ENCODE data around the gene RIC3.

Gene RIC3

DNA sequence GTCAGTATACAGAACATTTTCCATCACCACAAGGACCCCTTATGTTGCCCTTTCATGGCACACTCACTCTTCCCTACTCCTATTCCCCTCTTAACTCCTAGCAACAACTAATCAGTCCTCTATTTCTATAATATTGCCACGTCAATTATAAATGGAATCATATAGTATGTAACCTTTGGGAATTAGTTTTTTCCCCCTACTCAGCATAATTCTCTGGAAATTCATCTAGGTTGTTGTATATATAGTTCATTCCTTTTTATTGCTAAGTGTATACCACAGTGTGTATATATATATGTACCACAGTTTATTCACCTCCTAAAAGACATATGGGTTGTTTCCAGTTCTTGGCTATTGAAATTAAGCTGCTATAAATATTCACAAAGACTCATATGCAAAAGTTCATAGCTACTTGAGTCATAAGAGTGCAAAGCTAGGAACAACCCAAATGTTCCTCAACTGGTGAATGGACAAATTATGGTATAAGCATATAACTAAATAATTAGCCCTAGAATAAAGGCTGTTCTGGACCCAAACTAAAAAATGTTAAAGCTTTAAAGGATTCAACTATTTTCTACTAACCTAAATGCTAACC is 46.6 kb downstream of the RIC3 start:
- Histone ChIP-seq H3K36me3 (ENCODE audit: insufficient read depth, low read length) (no peaks in the 10 kb centered on the region), H3K4me1 (ENCODE audit: insufficient read depth, low read length, severe bottlenecking) (no peaks in the 10 kb centered on the region), H3K4me3 (ENCODE audit: low read depth, low read length, poor library complexity, severe bottlenecking) (no peak overlapping the region), H2AFZ (ENCODE audit: low read length) (no peak overlapping the region), H3K79me2 (ENCODE audit: insufficient read depth, low read length) (no peaks in the 10 kb centered on the region), H4K20me1 (ENCODE audit: insufficient read depth, low read length) (no peaks in the 10 kb centered on the region), H3F3A (ENCODE audit: insufficient read depth, low read length) (no peaks in the 10 kb centered on the region), H3K27me3 (ENCODE audit: insufficient read depth, low read length) (no peaks in the 10 kb centered on the region), H3K9ac (ENCODE audit: low read length) (no peak overlapping the region), H3K9me3 (ENCODE audit: low read length) (no peaks in the 10 kb centered on the region), H3K9me2 (ENCODE audit: low read depth, low read length) (no peaks in the 10 kb centered on the region), H3K27ac (ENCODE audit: low read depth, low read length, poor library complexity, severe bottlenecking) (no peak overlapping the region), H3K4me2 (ENCODE audit: low read length) (no peak overlapping the region)
- no peak for TF ChIP-seq EZH2 (IDR thresholded peaks at IDR 0.05; ENCODE audit: borderline replicate concordance, low read length)
- TF ChIP-seq, protein P1, sequence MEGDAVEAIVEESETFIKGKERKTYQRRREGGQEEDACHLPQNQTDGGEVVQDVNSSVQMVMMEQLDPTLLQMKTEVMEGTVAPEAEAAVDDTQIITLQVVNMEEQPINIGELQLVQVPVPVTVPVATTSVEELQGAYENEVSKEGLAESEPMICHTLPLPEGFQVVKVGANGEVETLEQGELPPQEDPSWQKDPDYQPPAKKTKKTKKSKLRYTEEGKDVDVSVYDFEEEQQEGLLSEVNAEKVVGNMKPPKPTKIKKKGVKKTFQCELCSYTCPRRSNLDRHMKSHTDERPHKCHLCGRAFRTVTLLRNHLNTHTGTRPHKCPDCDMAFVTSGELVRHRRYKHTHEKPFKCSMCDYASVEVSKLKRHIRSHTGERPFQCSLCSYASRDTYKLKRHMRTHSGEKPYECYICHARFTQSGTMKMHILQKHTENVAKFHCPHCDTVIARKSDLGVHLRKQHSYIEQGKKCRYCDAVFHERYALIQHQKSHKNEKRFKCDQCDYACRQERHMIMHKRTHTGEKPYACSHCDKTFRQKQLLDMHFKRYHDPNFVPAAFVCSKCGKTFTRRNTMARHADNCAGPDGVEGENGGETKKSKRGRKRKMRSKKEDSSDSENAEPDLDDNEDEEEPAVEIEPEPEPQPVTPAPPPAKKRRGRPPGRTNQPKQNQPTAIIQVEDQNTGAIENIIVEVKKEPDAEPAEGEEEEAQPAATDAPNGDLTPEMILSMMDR (IDR thresholded peaks at IDR 0.05; ENCODE audit: low read length): no peak

- Histone ChIP-seq H3K27me3 (ENCODE audit: insufficient read depth, low read length) (no peaks in the 10 kb centered on the region), H3F3A (ENCODE audit: insufficient read depth, low read length) (no peaks in the 10 kb centered on the region), H3K9ac (ENCODE audit: low read length) (no peak overlapping the region), H3K4me2 (ENCODE audit: low read length) (no peak overlapping the region), H3K79me2 (ENCODE audit: insufficient read depth, low read length) (no peaks in the 10 kb centered on the region), H3K4me3 (ENCODE audit: low read depth, low read length, poor library complexity, severe bottlenecking) (no peak overlapping the region), H4K20me1 (ENCODE audit: insufficient read depth, low read length) (no peaks in the 10 kb centered on the region), H3K4me1 (ENCODE audit: insufficient read depth, low read length, severe bottlenecking) (no peaks in the 10 kb centered on the region), H2AFZ (ENCODE audit: low read length) (no peak overlapping the region), H3K36me3 (ENCODE audit: insufficient read depth, low read length) (no peaks in the 10 kb centered on the region), H3K9me3 (ENCODE audit: low read length) (no peaks in the 10 kb centered on the region), H3K9me2 (ENCODE audit: low read depth, low read length) (no peaks in the 10 kb centered on the region), H3K27ac (ENCODE audit: low read depth, low read length, poor library complexity, severe bottlenecking) (no peak overlapping the region)
- TF ChIP-seq, protein P1 (IDR thresholded peaks at IDR 0.05; ENCODE audit: low read length): no peak
- TF ChIP-seq EZH2 (IDR thresholded peaks at IDR 0.05; ENCODE audit: borderline replicate concordance, low read length): no peak
Measured at GRCh38 chr11:8111636-8112035, 57.2 kb downstream of the RIC3 start.

DNA sequence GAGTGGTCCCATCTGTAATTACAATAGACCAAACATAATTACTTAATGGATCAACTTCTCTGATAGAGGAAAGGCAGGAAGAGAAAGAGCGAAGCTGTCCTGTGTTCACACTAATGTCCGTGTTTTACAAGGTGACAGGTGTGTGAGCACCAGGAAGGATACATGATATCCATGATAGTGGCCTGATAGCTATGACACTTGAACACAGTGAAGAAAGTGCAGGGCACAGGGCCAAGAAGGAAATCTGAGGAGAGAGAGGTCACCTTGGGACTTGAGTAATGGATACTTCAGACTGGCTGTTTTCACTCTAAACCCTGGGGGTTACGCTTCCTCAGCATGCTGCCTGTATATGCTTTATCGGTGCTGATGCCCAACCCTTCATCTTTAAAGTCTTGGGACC is 58.4 kb downstream of the RIC3 start:
- Histone ChIP-seq H4K20me1 (ENCODE audit: insufficient read depth, low read length) (no peaks in the 10 kb centered on the region), H3K79me2 (ENCODE audit: insufficient read depth, low read length) (no peaks in the 10 kb centered on the region), H3K4me1 (ENCODE audit: insufficient read depth, low read length, severe bottlenecking) (no peaks in the 10 kb centered on the region), H3K4me2 (ENCODE audit: low read length) (no peak overlapping the region), H3K36me3 (ENCODE audit: insufficient read depth, low read length) (no peaks in the 10 kb centered on the region), H3K9me2 (ENCODE audit: low read depth, low read length) (no peaks in the 10 kb centered on the region), H3K9ac (ENCODE audit: low read length) (no peak overlapping the region), H3K4me3 (ENCODE audit: low read depth, low read length, poor library complexity, severe bottlenecking) (no peak overlapping the region), H2AFZ (ENCODE audit: low read length) (no peak overlapping the region), H3K27ac (ENCODE audit: low read depth, low read length, poor library complexity, severe bottlenecking) (no peak overlapping the region), H3K9me3 (ENCODE audit: low read length) (no peaks in the 10 kb centered on the region), H3K27me3 (ENCODE audit: insufficient read depth, low read length) (peaks cover 4% of the 10 kb centered on the region; the same call in 1 of the 2 replicates), H3F3A (ENCODE audit: insufficient read depth, low read length) (no peaks in the 10 kb centered on the region)
- no peak for TF ChIP-seq EZH2 (IDR thresholded peaks at IDR 0.05; ENCODE audit: borderline replicate concordance, low read length)
- TF ChIP-seq, protein P1 (IDR thresholded peaks at IDR 0.05; ENCODE audit: low read length): no peak

All from OCI-LY1 (cell line).